HG02981 (cell line): ENCODE measurements around the gene PDCD1LG2.

Experiments used
- ATAC-seq: cut with Tn5 transposase; IDR thresholded peaks from one replicate; pipeline ENCODE4 v1.9.1; 2021; ENCODE audit warnings: mild to moderate bottlenecking, moderate library complexity; ENCODE audit not compliant: unreplicated experiment

PDCD1LG2 gene

GRCh38 chr9:5529683-5530221, 19.4 kb downstream of the PDCD1LG2 start:
- ATAC-seq: peak; percentile 46

- ATAC-seq: no peak
Observed at GRCh38 chr9:5531101-5531882, 21.0 kb downstream of the PDCD1LG2 start.

- ATAC-seq: no peak
Observed at GRCh38 chr9:5532306-5532705, 22.0 kb downstream of the PDCD1LG2 start.

GRCh38 chr9:5532790-5533189, 22.5 kb downstream of the PDCD1LG2 start:
- ATAC-seq: no peak

- ATAC-seq: peak; percentile 56
Observed at GRCh38 chr9:5536684-5537083, 26.4 kb downstream of the PDCD1LG2 start.

GRCh38 chr9:5543875-5544702, 33.8 kb downstream of the PDCD1LG2 start:
- ATAC-seq: no peak

- no peak for ATAC-seq
Observed at GRCh38 chr9:5549658-5550650, 39.6 kb downstream of the PDCD1LG2 start.

- ATAC-seq: no peak
Observed at GRCh38 chr9:5551368-5552150, 41.2 kb downstream of the PDCD1LG2 start.

GRCh38 chr9:5552301-5552700, 42.0 kb downstream of the PDCD1LG2 start:
- no peak for ATAC-seq

- no peak for ATAC-seq
Observed at GRCh38 chr9:5553211-5553610, 42.9 kb downstream of the PDCD1LG2 start.

- ATAC-seq: peak; percentile 66
Observed at GRCh38 chr9:5554254-5554653, 43.9 kb downstream of the PDCD1LG2 start.

- no peak for ATAC-seq
Observed at GRCh38 chr9:5556101-5556705, 45.9 kb downstream of the PDCD1LG2 start.

GRCh38 chr9:5557606-5558587, 47.6 kb downstream of the PDCD1LG2 start:
- peak; percentile 57 for ATAC-seq

- no peak for ATAC-seq
Observed at GRCh38 chr9:5559659-5560058, 49.3 kb downstream of the PDCD1LG2 start.

- ATAC-seq: no peak
Observed at GRCh38 chr9:5560443-5561100, 50.2 kb downstream of the PDCD1LG2 start.

- ATAC-seq: no peak
Observed at GRCh38 chr9:5561828-5562488, 51.6 kb downstream of the PDCD1LG2 start.

- ATAC-seq: no peak
Observed at GRCh38 chr9:5562806-5563416, 52.6 kb downstream of the PDCD1LG2 start.
